Epithelial cell of esophagus (primary cell): ENCODE results near the gene INPP5A.

ENCODE experiments used
- DNase-seq: peaks from one replicate; pipeline ENCODE4 v3.0.0; 2010; ENCODE audit warnings: low read depth
- H3K4me3 ChIP-seq: 2 replicates; pipeline ENCODE4 v1.5.1; 2011; ENCODE audit warnings: mild to moderate bottlenecking, low read length, control low read depth
- TF ChIP-seq, protein P1 (sequence below): IDR thresholded peaks from 2 replicates; pipeline ENCODE4 v1.5.1; 2011; ENCODE audit warnings: low read depth, mild to moderate bottlenecking, low read length, control low read depth, inconsistent platforms; ENCODE audit not compliant: insufficient read depth; ENCODE audit errors: missing control alignments

The INPP5A gene

DNA sequence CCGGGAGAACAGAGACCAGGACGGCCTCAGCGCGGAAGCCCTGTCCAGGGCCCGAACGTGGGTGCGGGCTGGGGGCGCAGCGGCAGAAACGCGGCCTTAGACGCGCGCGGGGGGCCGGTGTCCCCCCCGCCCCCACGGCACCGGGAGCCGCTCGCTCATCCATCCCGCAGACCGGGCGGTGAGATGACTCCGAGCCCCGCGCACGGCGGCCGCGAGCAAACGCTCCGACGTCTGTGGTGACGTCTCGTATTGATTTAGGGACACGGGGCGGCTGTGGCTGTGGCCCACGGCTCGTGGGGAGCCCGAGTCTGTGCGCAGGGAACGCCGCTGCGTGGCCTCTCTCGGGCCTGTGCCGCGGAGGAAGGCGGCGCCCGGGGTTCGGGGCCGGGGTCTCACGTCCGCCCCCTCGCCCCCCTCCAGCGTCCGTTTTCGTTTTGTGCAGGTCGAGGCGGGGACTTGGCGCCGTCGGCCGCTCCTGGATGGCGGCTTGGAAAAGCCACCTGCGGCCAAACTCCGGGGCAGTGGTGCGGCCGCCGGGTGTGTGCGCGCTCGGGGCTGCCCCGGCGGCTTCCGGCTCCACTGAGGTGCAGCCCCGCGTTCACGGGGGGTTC is 249.4 kb downstream of the INPP5A start:
- TF ChIP-seq, protein P1, sequence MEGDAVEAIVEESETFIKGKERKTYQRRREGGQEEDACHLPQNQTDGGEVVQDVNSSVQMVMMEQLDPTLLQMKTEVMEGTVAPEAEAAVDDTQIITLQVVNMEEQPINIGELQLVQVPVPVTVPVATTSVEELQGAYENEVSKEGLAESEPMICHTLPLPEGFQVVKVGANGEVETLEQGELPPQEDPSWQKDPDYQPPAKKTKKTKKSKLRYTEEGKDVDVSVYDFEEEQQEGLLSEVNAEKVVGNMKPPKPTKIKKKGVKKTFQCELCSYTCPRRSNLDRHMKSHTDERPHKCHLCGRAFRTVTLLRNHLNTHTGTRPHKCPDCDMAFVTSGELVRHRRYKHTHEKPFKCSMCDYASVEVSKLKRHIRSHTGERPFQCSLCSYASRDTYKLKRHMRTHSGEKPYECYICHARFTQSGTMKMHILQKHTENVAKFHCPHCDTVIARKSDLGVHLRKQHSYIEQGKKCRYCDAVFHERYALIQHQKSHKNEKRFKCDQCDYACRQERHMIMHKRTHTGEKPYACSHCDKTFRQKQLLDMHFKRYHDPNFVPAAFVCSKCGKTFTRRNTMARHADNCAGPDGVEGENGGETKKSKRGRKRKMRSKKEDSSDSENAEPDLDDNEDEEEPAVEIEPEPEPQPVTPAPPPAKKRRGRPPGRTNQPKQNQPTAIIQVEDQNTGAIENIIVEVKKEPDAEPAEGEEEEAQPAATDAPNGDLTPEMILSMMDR: no peak
- DNase-seq: no peak
- H3K4me3 ChIP-seq: no peak overlapping the region

DNA sequence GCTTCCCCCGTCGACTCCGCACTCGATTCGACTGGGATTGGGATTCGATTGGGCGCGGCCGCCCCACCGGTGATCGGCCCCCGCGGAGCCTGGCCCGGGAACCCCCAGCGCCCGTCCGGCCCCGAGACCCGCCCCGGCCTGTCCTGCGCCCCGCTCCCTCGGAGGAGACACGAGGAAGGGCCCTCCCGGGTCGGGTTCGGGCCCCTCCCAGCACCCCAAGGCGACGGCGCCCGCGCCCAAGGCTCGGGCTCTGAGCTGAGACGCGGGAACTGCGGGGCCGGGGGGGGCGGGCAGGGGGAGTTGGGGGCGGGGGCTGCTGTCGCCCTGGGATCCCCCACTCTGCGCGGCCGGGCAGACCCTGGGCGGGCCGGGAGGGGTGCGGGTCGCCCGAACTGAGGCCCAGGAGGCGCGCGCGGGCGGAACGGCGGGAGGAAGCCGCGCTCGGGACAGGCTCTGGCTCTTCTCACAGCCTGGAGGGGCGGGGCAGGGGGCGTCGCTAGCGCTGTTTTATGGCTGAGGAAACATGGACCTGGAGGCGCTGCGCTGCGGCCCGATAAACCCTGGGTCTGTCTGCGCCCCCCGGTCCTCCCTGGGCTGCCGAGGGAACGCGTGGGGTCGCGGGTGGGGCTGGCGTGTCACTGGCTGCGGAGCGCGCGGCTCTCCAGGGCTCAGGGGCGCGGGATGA is 250.1 kb downstream of the INPP5A start:
- TF ChIP-seq, protein P1: no peak
- H3K4me3 ChIP-seq: no peak overlapping the region
- no peak for DNase-seq

DNA sequence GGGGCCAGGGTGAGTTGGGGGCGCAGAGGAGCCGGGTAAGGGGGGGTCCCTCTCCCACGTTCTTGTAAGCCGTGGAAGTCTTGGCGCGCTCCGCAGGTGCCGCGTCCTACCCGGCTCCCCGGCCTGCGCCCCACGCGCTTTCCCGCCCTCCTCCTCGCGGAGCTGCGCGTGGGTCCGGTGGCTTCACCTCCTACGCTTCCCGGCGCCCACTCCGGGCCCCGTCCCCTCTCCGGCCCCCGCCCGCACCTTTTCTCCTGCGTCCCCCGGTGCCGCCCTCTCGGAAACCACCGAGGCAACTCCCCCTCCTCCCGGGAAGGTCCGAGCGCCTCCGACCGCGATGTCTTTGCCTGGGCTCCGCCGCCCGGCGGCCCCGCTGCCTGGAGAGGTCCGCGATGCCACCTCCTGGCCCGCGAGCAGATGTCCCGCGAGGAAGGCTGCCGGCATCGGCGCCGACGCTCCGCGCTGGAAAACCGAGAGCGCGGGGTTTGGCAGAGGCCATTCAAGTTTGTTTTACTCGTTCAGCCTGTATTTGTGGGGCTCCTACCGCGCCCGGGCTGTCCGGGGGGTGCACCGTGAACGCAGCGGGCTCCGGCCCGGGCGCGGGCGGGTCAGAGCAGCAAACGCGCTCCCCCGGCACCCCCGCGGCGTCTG is 250.7 kb downstream of the INPP5A start:
- TF ChIP-seq, protein P1: no peak
- DNase-seq: peak; percentile 13
- H3K4me3 ChIP-seq: no peak overlapping the region

DNA sequence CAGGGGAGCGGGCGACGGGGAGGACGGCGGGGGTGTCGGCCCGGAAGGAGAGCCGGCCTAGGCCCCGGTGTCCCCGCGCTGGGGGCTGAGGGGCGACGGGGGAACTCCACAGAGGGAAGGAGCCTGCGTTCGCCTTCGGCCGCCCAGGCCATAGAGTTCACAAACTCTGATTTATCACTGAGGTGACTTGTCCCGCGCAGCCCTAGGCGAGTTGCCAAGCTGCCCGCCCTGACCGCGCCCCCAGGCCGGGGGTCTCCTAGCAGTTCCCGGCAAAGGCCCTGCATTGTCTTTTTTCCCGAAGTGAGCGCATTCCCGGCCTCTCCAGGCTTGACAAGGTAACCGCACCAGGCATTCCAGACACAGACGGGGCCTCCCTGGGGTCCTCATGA is 251.2 kb downstream of the INPP5A start:
- TF ChIP-seq, protein P1: no peak
- H3K4me3 ChIP-seq: no peak overlapping the region
- DNase-seq: no peak

DNA sequence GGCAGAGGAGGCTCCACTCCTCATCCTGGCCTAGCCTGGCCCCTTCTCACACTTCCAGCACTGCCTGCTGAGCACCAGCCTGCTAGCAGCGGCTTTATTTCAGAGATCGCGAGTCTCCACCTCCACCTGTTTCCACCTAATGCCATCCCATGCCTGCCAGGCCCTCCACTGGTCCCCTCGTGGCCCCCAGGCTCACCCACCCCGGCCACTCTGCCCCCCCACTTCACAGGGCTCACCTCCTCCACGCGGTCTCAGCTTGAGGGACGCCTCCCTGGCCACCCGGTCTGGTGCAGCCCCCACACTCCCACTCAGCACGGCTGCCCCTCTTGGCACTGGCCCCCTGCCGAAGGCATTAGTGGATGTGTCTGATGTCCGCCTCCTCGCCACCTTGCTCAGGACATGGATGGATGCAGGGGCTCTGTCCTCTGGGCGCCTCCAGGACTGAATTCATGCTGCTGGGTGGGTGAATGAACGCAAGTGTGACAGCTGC is 252.1 kb downstream of the INPP5A start:
- TF ChIP-seq, protein P1: no peak
- DNase-seq: no peak

DNA sequence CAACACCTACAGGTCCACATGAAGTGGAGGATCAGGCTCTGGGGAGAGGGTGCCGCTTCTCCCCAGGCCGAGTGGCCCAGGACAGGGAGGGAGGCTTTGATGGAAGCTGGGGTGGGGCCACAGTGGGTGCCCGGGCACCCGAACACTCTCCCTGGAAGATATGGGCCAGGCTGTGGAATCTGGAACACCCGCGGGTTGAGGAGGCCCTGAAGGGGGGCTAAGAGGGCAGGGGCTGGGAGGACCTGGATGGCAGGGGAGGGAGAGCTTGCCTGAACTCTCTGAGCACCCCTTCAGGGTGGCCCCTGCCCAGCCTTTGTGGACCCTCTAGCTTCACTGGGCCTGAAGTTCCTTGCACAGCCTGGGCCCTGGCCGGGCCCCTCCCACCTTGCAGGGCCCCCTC is 252.9 kb downstream of the INPP5A start:
- TF ChIP-seq, protein P1: no peak
- no peak for DNase-seq
- no peak overlapping the region for H3K4me3 ChIP-seq

More for the DNA sequence above, 252.1 kb downstream of the INPP5A start:
- H3K4me3 ChIP-seq: no peak overlapping the region
